ENCODE measurements around the gene SHROOM2.

DNA sequence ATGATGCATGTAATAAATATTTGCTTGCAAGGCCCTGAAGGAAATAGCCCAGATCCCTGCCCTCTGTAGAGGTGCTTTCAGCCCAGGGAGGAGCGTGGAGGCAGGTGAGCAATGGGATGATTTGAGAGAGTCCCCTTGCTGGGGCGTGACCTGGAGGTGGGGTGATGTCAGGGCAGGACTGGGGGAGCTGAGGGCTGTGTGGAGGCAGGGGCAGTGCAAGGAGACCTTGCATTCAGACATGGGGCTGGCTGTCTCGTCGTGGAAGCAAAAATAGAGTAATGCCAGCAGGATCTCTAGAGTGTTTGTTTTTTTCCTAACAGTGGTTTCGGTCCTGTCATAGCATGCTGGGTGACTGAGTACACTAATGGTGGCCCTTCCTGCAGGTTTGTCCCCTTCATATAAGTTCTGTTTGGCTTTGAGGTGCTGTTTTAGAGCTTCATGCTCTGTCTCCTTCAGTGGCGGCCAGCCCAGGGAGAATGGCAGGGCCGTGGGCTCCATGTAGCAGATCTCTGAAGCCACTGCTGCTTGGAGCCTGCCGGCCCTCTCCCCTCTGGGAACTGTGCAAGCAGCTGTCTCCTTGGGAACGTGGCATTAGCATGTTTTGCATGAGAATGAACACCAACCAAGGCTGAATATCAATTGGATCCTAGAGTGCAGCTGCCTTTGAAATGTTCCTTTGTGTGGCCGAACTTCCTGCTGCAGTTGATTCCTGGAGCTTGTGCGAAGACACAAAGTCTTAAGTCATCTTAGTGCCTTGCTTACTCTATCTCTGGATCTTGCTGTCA is 141.7 kb downstream of the SHROOM2 start:
- TF ChIP-seq, protein P1, sequence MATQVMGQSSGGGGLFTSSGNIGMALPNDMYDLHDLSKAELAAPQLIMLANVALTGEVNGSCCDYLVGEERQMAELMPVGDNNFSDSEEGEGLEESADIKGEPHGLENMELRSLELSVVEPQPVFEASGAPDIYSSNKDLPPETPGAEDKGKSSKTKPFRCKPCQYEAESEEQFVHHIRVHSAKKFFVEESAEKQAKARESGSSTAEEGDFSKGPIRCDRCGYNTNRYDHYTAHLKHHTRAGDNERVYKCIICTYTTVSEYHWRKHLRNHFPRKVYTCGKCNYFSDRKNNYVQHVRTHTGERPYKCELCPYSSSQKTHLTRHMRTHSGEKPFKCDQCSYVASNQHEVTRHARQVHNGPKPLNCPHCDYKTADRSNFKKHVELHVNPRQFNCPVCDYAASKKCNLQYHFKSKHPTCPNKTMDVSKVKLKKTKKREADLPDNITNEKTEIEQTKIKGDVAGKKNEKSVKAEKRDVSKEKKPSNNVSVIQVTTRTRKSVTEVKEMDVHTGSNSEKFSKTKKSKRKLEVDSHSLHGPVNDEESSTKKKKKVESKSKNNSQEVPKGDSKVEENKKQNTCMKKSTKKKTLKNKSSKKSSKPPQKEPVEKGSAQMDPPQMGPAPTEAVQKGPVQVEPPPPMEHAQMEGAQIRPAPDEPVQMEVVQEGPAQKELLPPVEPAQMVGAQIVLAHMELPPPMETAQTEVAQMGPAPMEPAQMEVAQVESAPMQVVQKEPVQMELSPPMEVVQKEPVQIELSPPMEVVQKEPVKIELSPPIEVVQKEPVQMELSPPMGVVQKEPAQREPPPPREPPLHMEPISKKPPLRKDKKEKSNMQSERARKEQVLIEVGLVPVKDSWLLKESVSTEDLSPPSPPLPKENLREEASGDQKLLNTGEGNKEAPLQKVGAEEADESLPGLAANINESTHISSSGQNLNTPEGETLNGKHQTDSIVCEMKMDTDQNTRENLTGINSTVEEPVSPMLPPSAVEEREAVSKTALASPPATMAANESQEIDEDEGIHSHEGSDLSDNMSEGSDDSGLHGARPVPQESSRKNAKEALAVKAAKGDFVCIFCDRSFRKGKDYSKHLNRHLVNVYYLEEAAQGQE (IDR thresholded peaks at IDR 0.05; ENCODE audit: insufficient replicate concordance, low read depth) = no peak
- TF ChIP-seq, protein P2, sequence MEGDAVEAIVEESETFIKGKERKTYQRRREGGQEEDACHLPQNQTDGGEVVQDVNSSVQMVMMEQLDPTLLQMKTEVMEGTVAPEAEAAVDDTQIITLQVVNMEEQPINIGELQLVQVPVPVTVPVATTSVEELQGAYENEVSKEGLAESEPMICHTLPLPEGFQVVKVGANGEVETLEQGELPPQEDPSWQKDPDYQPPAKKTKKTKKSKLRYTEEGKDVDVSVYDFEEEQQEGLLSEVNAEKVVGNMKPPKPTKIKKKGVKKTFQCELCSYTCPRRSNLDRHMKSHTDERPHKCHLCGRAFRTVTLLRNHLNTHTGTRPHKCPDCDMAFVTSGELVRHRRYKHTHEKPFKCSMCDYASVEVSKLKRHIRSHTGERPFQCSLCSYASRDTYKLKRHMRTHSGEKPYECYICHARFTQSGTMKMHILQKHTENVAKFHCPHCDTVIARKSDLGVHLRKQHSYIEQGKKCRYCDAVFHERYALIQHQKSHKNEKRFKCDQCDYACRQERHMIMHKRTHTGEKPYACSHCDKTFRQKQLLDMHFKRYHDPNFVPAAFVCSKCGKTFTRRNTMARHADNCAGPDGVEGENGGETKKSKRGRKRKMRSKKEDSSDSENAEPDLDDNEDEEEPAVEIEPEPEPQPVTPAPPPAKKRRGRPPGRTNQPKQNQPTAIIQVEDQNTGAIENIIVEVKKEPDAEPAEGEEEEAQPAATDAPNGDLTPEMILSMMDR (IDR thresholded peaks at IDR 0.05; ENCODE audit: insufficient read depth, low read length) = no peak
- no peak for TF ChIP-seq POLR2AphosphoS5 (IDR thresholded peaks at IDR 0.05; ENCODE audit: low read depth)

Data from HL-60 (cell line).